Dendritic cell treated with granulocyte-macrophage colony-stimulating factor and Interleukin-4, amounts not matched to agents 40 ng/mL and 50 ng/mL, for 4 days (primary cell): ENCODE data around the gene HIPK1.
"Not testable (repeated sequence)": the region's sequence is repeated elsewhere in the genome, so short reads cannot be mapped to it uniquely, and the experiment has no call there.

ENCODE experiments used
- H3K27ac Mint-ChIP-seq: one replicate; pipeline ENCODE4 v1.8.0; 2022; ENCODE audit warnings: mild to moderate bottlenecking, mixed read lengths
- H3K27me3 Mint-ChIP-seq: one replicate; pipeline ENCODE4 v1.8.0; 2022; ENCODE audit warnings: mild to moderate bottlenecking, mixed read lengths
- H3K36me3 Mint-ChIP-seq: one replicate; pipeline ENCODE4 v1.8.0; 2022; ENCODE audit warnings: low read depth, mixed read lengths
- H3K4me1 Mint-ChIP-seq: one replicate; pipeline ENCODE4 v1.8.0; 2022; ENCODE audit warnings: low read depth, mixed read lengths
- H3K4me3 Mint-ChIP-seq: one replicate; pipeline ENCODE4 v1.8.0; 2022; ENCODE audit warnings: mild to moderate bottlenecking, moderate library complexity, mixed read lengths
- H3K9me3 Mint-ChIP-seq: one replicate; pipeline ENCODE4 v1.8.0; 2022; ENCODE audit warnings: mixed read lengths
- intact Hi-C: fragments of 100-400 bp; cut with micrococcal nuclease; formaldehyde crosslinking; loops from one replicate; pipeline ENCODE4 v1.15.0; 2022

HIPK1 gene

GRCh38 chr1:113990530-113990929, 61.4 kb downstream of the HIPK1 start:
- Mint-ChIP-seq H3K36me3 (no peaks in the 10 kb centered on the region), H3K27ac (no peak overlapping the region), H3K4me3 (no peak overlapping the region), H3K9me3 (peaks cover 32% of the 10 kb centered on the region), H3K27me3 (no peaks in the 10 kb centered on the region), H3K4me1 (peaks cover under 1% of the 10 kb centered on the region)
- intact Hi-C loops, result no loop called here

- H3K4me1 Mint-ChIP-seq, result no peaks in the 10 kb centered on the region
- no peaks in the 10 kb centered on the region for H3K27me3 Mint-ChIP-seq
- H3K4me3 Mint-ChIP-seq, result no peak overlapping the region
- intact Hi-C loops, result no loop called here
- H3K36me3 Mint-ChIP-seq, result no peaks in the 10 kb centered on the region
- H3K9me3 Mint-ChIP-seq, result peaks cover 37% of the 10 kb centered on the region
- no peak overlapping the region for H3K27ac Mint-ChIP-seq
Observed at GRCh38 chr1:113990961-113991360, 61.8 kb downstream of the HIPK1 start.

- Mint-ChIP-seq H3K27me3 (no peaks in the 10 kb centered on the region), H3K4me1 (no peaks in the 10 kb centered on the region), H3K27ac (no peak overlapping the region), H3K36me3 (no peaks in the 10 kb centered on the region), H3K9me3 (peaks cover 38% of the 10 kb centered on the region), H3K4me3 (no peak overlapping the region)
- intact Hi-C loops, result no loop called here
Observed at GRCh38 chr1:113991467-113991997, 62.4 kb downstream of the HIPK1 start.

DNA sequence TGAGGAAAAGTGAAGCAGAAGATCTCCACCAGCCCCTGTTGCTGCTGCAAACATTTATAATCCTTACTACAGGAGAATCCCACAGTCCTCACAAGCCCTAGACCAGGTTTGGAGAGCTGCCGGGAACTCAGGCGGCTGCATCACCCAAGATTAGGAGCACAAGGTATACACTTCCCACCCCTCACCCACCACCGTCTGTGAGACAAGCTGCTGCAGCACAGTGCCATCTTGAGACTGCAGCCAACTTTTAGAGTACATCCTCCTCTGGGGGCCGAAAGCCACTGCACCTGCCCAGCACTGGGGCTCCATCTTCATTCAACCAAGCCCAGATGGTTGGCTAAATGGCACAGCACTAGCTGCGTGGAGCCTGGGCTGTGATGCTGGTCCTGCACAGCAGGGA, 63.9 kb downstream of the HIPK1 start:
- no peaks in the 10 kb centered on the region for H3K36me3 Mint-ChIP-seq
- no peak overlapping the region for H3K27ac Mint-ChIP-seq
- peaks cover 1% of the 10 kb centered on the region for H3K4me1 Mint-ChIP-seq
- intact Hi-C loops, result no loop called here
- no peaks in the 10 kb centered on the region for H3K27me3 Mint-ChIP-seq
- peaks cover 38% of the 10 kb centered on the region for H3K9me3 Mint-ChIP-seq
- H3K4me3 Mint-ChIP-seq, result no peak overlapping the region

GRCh38 chr1:113993766-113994165, 64.6 kb downstream of the HIPK1 start:
- H3K27ac Mint-ChIP-seq, result no peak overlapping the region
- H3K27me3 Mint-ChIP-seq, result no peaks in the 10 kb centered on the region
- no peaks in the 10 kb centered on the region for H3K36me3 Mint-ChIP-seq
- peaks cover 8% of the 10 kb centered on the region for H3K4me1 Mint-ChIP-seq
- H3K4me3 Mint-ChIP-seq, result no peak overlapping the region
- peaks cover 35% of the 10 kb centered on the region for H3K9me3 Mint-ChIP-seq
- intact Hi-C loops, result no loop called here

GRCh38 chr1:113995382-113995781, 66.3 kb downstream of the HIPK1 start:
- H3K27ac Mint-ChIP-seq, result no peak overlapping the region
- no peak overlapping the region for H3K4me3 Mint-ChIP-seq
- intact Hi-C loops, result no loop called here
- no peaks in the 10 kb centered on the region for H3K27me3 Mint-ChIP-seq
- peaks cover 23% of the 10 kb centered on the region for H3K9me3 Mint-ChIP-seq
- H3K36me3 Mint-ChIP-seq, result no peaks in the 10 kb centered on the region
- peaks cover 18% of the 10 kb centered on the region for H3K4me1 Mint-ChIP-seq

GRCh38 chr1:113998361-113998760, 69.2 kb downstream of the HIPK1 start:
- Mint-ChIP-seq H3K4me1 (peaks cover 22% of the 10 kb centered on the region), H3K36me3 (no peaks in the 10 kb centered on the region), H3K27me3 (peaks cover 7% of the 10 kb centered on the region), H3K4me3 (no peak overlapping the region), H3K27ac (no peak overlapping the region), H3K9me3 (peaks cover 23% of the 10 kb centered on the region)
- intact Hi-C loops, result no loop called here

DNA sequence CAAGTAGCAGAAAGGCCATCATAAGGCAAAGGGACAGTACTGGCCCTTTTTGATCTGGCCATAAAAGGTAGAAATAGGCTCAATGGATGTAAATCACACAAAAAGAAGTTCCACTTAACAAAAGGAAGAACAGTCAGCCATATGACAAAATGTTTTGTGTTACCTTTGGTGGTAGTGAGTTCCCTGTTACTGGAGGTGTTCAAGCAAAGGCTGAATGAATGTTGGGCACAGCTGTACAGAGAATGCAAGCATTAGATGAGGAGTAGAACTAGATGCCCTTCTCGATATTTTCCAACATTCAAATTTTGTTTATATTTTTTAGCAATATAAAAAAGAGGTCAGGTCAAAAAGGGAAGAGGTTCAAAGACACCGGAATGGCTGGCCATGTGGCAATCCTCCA, 70.1 kb downstream of the HIPK1 start:
- Mint-ChIP-seq H3K36me3 (no peaks in the 10 kb centered on the region), H3K4me3 (no peak overlapping the region), H3K9me3 (peaks cover 19% of the 10 kb centered on the region), H3K4me1 (peaks cover 24% of the 10 kb centered on the region), H3K27me3 (peaks cover 9% of the 10 kb centered on the region), H3K27ac (no peak overlapping the region)
- intact Hi-C loops, result no loop called here

GRCh38 chr1:113999799-114000198, 70.7 kb downstream of the HIPK1 start:
- Mint-ChIP-seq H3K4me3 (no peak overlapping the region), H3K27me3 (peaks cover 9% of the 10 kb centered on the region), H3K36me3 (no peaks in the 10 kb centered on the region), H3K9me3 (peaks cover 13% of the 10 kb centered on the region), H3K27ac (no peak overlapping the region), H3K4me1 (peaks cover 24% of the 10 kb centered on the region)
- intact Hi-C loops, result loop anchor here (10.0 kb wide), 1 partner anchor 205 kb away; no protein-coding TSS in a partner anchor

GRCh38 chr1:114000406-114000805, 71.3 kb downstream of the HIPK1 start:
- intact Hi-C loops, result loop anchor here (10.0 kb wide), 1 partner anchor 204 kb away; no protein-coding TSS in a partner anchor

DNA sequence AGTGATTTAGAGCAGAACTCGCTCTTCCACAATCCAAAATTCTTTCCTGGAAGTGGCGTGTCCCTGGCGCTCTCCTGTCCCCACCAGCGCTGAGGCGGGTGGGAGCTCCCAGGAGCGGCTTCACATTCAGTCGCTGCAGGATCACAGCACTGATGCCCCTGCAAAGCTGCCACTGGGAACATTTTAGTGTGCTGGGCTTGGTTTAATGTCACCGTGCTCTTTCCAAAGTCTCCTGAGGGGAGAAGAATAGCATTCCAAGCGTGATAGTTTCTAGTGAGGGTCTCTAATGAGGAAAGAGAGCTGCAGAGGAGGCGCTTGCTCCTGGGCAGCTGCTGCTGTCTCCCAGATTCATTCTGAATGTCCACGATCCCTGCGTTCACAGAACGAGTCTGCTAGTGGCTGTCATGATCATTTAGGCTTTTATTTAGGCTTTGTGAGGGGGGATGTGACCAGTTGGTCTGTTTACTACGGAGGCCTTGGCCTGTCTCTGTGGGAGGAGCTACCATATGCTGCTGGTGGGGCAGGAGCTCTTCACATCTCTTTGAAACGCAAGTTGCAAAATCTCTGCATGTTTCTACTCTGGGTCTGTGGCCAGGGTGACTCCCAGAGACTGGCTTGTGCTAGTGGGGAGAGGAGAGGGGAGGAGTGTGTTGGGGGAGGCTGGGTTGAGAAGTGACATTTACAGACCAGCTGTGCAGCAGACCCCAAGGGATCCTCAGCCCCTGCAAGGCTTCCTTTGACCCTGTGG, 73.5 kb downstream of the HIPK1 start:
- Mint-ChIP-seq H3K4me3 (no peak overlapping the region), H3K27ac (no peak overlapping the region), H3K9me3 (peaks cover 9% of the 10 kb centered on the region), H3K36me3 (no peaks in the 10 kb centered on the region), H3K27me3 (peaks cover 11% of the 10 kb centered on the region), H3K4me1 (peaks cover 24% of the 10 kb centered on the region)
- intact Hi-C loops, result loop anchor here (10.0 kb wide), 1 partner anchor 202 kb away; no protein-coding TSS in a partner anchor

More at GRCh38 chr1:114000406-114000805, 71.3 kb downstream of the HIPK1 start:
- H3K36me3 Mint-ChIP-seq, result no peaks in the 10 kb centered on the region
- peaks cover 7% of the 10 kb centered on the region for H3K9me3 Mint-ChIP-seq
- H3K27ac Mint-ChIP-seq, result no peak overlapping the region
- H3K4me3 Mint-ChIP-seq, result no peak overlapping the region
- H3K4me1 Mint-ChIP-seq, result peaks cover 24% of the 10 kb centered on the region
- peaks cover 9% of the 10 kb centered on the region for H3K27me3 Mint-ChIP-seq

DNA sequence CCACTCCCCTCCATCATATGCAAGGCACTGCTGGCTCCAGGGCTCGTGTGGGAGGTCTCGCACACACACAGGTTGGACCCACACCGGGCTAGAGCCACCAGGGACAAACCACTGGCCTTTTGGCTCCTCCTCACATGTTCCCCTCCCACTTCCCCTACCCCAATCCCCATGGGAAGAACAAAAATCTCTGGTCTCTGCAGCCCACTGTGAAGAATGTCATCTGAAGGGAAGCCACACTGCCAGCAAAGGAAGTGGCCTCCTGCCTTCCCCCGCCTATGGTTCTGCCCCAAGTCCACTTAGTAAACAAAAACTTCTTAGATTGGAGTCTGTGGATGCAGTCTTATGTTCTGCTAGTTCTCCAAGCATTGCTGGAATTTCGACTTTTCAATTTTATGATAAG, 74.3 kb downstream of the HIPK1 start:
- intact Hi-C loops, result loop anchor here (10.0 kb wide), 1 partner anchor 201 kb away; no protein-coding TSS in a partner anchor
- Mint-ChIP-seq H3K36me3 (no peaks in the 10 kb centered on the region), H3K4me1 (peaks cover 19% of the 10 kb centered on the region), H3K27ac (no peak overlapping the region), H3K4me3 (no peak overlapping the region), H3K27me3 (peaks cover 12% of the 10 kb centered on the region), H3K9me3 (peaks cover 9% of the 10 kb centered on the region)

GRCh38 chr1:114006825-114007224, 77.7 kb downstream of the HIPK1 start:
- not testable (repeated sequence) for H3K4me3 Mint-ChIP-seq, H3K9me3 Mint-ChIP-seq, H3K27ac Mint-ChIP-seq, H3K36me3 Mint-ChIP-seq
- intact Hi-C loops, result loop anchor here (10.0 kb wide), 1 partner anchor 198 kb away; no protein-coding TSS in a partner anchor
- Mint-ChIP-seq H3K27me3 (peaks cover 12% of the 10 kb centered on the region), H3K4me1 (peaks cover 12% of the 10 kb centered on the region)

GRCh38 chr1:114008480-114008941, 79.4 kb downstream of the HIPK1 start:
- Mint-ChIP-seq H3K36me3 (no peaks in the 10 kb centered on the region), H3K4me1 (peaks cover 7% of the 10 kb centered on the region), H3K4me3 (no peak overlapping the region), H3K27ac (no peak overlapping the region), H3K9me3 (peaks cover 9% of the 10 kb centered on the region), H3K27me3 (peaks cover 5% of the 10 kb centered on the region)
- intact Hi-C loops, result loop anchor here (10.0 kb wide), 1 partner anchor 196 kb away; no protein-coding TSS in a partner anchor
